ENCODE data around the gene DAD1. TPM values are rescaled to one million over a fixed set of nuclear protein-coding genes. Genes with fewer than 3 reads are reported as not detected.

Gene DAD1
- total and polyA plus RNA-seq, 4 donors, result 189 to 299 (median 200) TPM

DNA sequence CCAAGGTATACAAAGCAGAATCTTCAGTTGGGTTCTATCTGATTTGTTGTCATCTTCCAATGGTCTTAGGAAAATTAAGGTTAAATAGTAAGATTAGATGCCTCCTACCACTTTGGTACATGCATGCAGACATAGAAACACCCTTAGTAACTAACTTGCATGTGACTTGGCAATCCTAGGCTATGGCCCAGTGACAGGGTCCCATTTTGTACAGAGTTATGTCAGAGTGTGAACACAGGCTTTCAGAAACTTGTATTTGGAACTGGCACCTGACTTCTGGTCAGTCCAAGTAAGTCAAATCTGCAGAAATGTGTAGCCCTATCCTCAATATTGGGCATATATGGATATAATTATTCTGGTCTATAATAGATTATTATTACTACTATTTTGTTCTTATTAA lies 53.1 kb downstream of the DAD1 start:
- Histone ChIP-seq H3K9me3 (ENCODE audit: control insufficient read depth, insufficient read depth, low read length) (no peaks in the 10 kb centered on the region), H3K4me3 (ENCODE audit: low read depth, low read length) (no peak overlapping the region), H3K36me3 (ENCODE audit: control insufficient read depth, insufficient read depth, low read length) (no peaks in the 10 kb centered on the region), H3K27ac (ENCODE audit: low read depth, low read length) (no peak overlapping the region), H3K27me3 (ENCODE audit: control insufficient read depth, insufficient read depth, low read length) (no peaks in the 10 kb centered on the region), H3K4me1 (ENCODE audit: control insufficient read depth, insufficient read depth, low read length) (no peaks in the 10 kb centered on the region)
- DNase-seq (ENCODE audit: low read depth in 4 of 6, low spot score in 6 of 6), result no peak

- no peaks in the 10 kb centered on the region for H3K27me3 ChIP-seq (ENCODE audit: control insufficient read depth, insufficient read depth, low read length)
- WGBS (ENCODE audit: insufficient coverage), result 100% methylated on average over 1 of the region's 1 CpG
- H3K27ac ChIP-seq (ENCODE audit: low read depth, low read length), result no peak overlapping the region
- no peaks in the 10 kb centered on the region for H3K36me3 ChIP-seq (ENCODE audit: control insufficient read depth, insufficient read depth, low read length)
- no peaks in the 10 kb centered on the region for H3K4me1 ChIP-seq (ENCODE audit: control insufficient read depth, insufficient read depth, low read length)
- no peak for DNase-seq (ENCODE audit: low read depth in 4 of 6, low spot score in 6 of 6)
- no peaks in the 10 kb centered on the region for H3K9me3 ChIP-seq (ENCODE audit: control insufficient read depth, insufficient read depth, low read length)
- H3K4me3 ChIP-seq (ENCODE audit: low read depth, low read length), result no peak overlapping the region
Observed at GRCh38 chr14:22535126-22535525, 53.9 kb downstream of the DAD1 start.

- Histone ChIP-seq H3K9me3 (ENCODE audit: control insufficient read depth, insufficient read depth, low read length) (no peaks in the 10 kb centered on the region), H3K36me3 (ENCODE audit: control insufficient read depth, insufficient read depth, low read length) (no peaks in the 10 kb centered on the region), H3K27ac (ENCODE audit: low read depth, low read length) (no peak overlapping the region), H3K4me1 (ENCODE audit: control insufficient read depth, insufficient read depth, low read length) (no peaks in the 10 kb centered on the region), H3K27me3 (ENCODE audit: control insufficient read depth, insufficient read depth, low read length) (no peaks in the 10 kb centered on the region), H3K4me3 (ENCODE audit: low read depth, low read length) (no peak overlapping the region)
- 89% methylated on average over 4 of the region's 5 CpGs for WGBS (ENCODE audit: insufficient coverage)
- DNase-seq (ENCODE audit: low read depth in 4 of 6, low spot score in 6 of 6), result no peak
Observed at GRCh38 chr14:22534547-22534946, 54.5 kb downstream of the DAD1 start.

DNA sequence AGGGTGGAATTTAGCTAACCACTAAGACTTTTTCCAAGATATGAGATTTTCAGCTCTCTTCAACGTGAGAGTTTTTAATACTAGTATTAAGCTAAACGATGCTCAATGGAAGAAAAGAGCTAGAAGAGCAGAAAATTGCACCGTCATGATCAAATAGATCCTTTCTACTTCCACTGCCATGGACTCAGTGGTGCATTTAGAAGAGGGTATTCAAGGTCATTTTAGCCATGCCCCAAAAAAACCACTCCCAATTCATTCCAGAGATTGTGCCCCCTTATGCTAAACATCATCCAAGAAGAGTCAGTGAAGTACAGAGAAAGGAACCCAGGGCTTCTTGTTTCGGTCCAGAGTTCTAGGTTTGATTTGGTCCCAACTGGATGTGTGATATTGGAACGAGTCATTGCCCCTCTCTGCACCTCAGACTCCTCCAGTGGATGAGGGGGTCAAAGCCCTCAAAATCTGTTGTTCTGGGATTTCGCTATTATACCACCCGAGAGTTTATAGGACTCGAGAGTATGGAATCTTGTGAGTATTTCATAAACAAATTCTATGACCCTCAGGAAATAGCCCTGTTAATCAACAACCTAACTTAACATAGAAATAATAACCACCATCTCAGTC lies 55.2 kb downstream of the DAD1 start:
- WGBS (ENCODE audit: insufficient coverage), result no CpG with 5 or more reads among the region's 8 CpGs
- Histone ChIP-seq H3K27ac (ENCODE audit: low read depth, low read length) (no peak overlapping the region), H3K4me1 (ENCODE audit: control insufficient read depth, insufficient read depth, low read length) (no peaks in the 10 kb centered on the region), H3K9me3 (ENCODE audit: control insufficient read depth, insufficient read depth, low read length) (no peaks in the 10 kb centered on the region), H3K4me3 (ENCODE audit: low read depth, low read length) (no peak overlapping the region), H3K27me3 (ENCODE audit: control insufficient read depth, insufficient read depth, low read length) (no peaks in the 10 kb centered on the region), H3K36me3 (ENCODE audit: control insufficient read depth, insufficient read depth, low read length) (no peaks in the 10 kb centered on the region)
- no peak for DNase-seq (ENCODE audit: low read depth in 4 of 6, low spot score in 6 of 6)

DNA sequence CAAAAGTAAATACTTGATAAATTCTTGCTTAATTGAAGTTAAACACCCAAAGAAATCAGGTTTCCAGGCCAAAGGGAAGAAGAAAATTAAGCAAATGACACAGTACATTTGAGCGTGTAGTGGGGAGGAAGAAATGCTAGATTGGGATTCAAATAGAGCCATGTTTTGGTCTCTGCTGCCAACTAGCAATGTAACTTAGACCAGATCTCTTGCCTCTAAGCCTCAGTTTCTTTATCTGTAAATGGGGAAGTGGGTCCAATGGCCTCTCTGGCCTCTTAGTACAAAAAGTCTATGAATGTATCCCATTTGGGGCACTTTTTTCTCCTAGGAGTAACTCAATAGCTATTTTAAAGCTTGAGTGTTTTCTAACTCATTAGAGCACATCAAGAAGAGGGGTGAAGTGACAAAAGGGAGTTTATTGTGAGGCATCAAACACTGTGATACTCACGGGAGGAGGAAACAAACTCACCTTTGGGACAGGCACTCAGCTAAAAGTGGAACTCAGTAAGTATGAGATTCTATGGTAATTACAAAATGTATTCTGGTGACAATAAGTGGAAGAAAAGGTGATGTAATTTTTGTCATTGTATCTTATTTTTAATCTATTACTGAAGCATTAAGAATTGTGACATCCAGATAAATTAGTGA lies 55.8 kb downstream of the DAD1 start:
- Histone ChIP-seq H3K4me3 (ENCODE audit: low read depth, low read length) (no peak overlapping the region), H3K27ac (ENCODE audit: low read depth, low read length) (no peak overlapping the region), H3K27me3 (ENCODE audit: control insufficient read depth, insufficient read depth, low read length) (no peaks in the 10 kb centered on the region), H3K36me3 (ENCODE audit: control insufficient read depth, insufficient read depth, low read length) (no peaks in the 10 kb centered on the region), H3K4me1 (ENCODE audit: control insufficient read depth, insufficient read depth, low read length) (no peaks in the 10 kb centered on the region), H3K9me3 (ENCODE audit: control insufficient read depth, insufficient read depth, low read length) (no peaks in the 10 kb centered on the region)
- 78% methylated on average over 1 of the region's 2 CpGs for WGBS (ENCODE audit: insufficient coverage)
- DNase-seq (ENCODE audit: low read depth in 4 of 6, low spot score in 6 of 6), result no peak

DNA sequence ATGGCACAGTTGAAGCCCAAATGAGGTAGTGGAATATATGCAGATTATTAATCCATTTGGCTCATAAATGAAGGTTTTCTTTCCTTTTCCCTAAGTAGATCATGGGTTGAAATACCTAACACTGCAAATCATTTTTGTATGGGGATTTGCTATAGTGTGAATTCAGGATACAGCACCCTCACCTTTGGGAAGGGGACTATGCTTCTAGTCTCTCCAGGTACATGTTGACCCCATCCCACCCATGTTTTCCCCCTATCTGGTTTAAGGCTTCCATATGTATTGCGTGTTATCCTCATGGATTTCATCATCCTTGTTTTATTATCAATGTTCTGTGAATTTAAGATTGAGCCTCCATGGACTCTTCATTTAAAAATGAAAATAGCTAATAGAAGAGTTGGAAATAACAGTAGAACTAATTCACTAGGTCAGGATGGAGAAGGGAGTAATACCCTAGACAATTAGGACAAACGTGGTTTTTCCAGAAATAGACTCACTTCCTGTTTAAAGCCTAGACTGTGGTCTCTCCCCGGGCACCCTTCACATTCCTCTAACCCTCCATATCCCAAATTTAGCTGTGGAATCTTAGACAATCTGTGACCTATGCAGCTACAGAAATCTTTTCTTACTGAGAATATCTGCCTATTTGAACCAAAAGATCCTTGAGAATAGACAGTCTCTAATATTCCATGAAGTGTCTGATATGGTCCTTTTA lies 56.5 kb downstream of the DAD1 start:
- Histone ChIP-seq H3K4me3 (ENCODE audit: low read depth, low read length) (no peak overlapping the region), H3K4me1 (ENCODE audit: control insufficient read depth, insufficient read depth, low read length) (no peaks in the 10 kb centered on the region), H3K9me3 (ENCODE audit: control insufficient read depth, insufficient read depth, low read length) (no peaks in the 10 kb centered on the region), H3K36me3 (ENCODE audit: control insufficient read depth, insufficient read depth, low read length) (no peaks in the 10 kb centered on the region), H3K27me3 (ENCODE audit: control insufficient read depth, insufficient read depth, low read length) (no peaks in the 10 kb centered on the region), H3K27ac (ENCODE audit: low read depth, low read length) (no peak overlapping the region)
- DNase-seq (ENCODE audit: low read depth in 4 of 6, low spot score in 6 of 6), result no peak
- no CpG with 5 or more reads among the region's 3 CpGs for WGBS (ENCODE audit: insufficient coverage)

- H3K4me1 ChIP-seq (ENCODE audit: control insufficient read depth, insufficient read depth, low read length), result no peaks in the 10 kb centered on the region
- 94% methylated on average over 5 of the region's 5 CpGs for WGBS (ENCODE audit: insufficient coverage)
- DNase-seq (ENCODE audit: low read depth in 4 of 6, low spot score in 6 of 6), result no peak
- H3K4me3 ChIP-seq (ENCODE audit: low read depth, low read length), result no peak overlapping the region
- H3K27me3 ChIP-seq (ENCODE audit: control insufficient read depth, insufficient read depth, low read length), result no peaks in the 10 kb centered on the region
- H3K27ac ChIP-seq (ENCODE audit: low read depth, low read length), result no peak overlapping the region
- no peaks in the 10 kb centered on the region for H3K36me3 ChIP-seq (ENCODE audit: control insufficient read depth, insufficient read depth, low read length)
- no peaks in the 10 kb centered on the region for H3K9me3 ChIP-seq (ENCODE audit: control insufficient read depth, insufficient read depth, low read length)
Observed at GRCh38 chr14:22531451-22532344, 57.3 kb downstream of the DAD1 start.

DNA sequence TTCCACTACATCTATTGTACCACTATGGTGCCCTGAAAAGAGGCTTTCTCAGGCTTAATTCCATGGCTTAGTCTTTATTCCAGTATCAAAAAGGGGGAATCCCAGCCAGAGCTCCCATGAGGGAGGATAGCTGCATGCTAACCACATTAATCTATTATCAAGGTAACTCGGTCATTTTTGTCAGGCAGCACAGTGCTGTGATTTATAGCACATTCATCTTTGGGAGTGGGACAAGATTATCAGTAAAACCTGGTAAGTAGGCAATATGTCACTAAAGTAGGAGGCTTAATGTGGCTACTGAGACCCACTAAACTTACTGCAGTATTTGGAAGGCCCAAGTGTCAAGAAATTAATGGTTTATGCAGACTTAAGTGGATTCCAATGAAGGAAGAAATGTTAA lies 58.9 kb downstream of the DAD1 start:
- no peaks in the 10 kb centered on the region for H3K36me3 ChIP-seq (ENCODE audit: control insufficient read depth, insufficient read depth, low read length)
- H3K27me3 ChIP-seq (ENCODE audit: control insufficient read depth, insufficient read depth, low read length), result no peaks in the 10 kb centered on the region
- DNase-seq (ENCODE audit: low read depth in 4 of 6, low spot score in 6 of 6), result peak in 1 of 6 donors; percentile 62
- WGBS (ENCODE audit: insufficient coverage), result no CpG with 5 or more reads among the region's 1 CpG
- H3K27ac ChIP-seq (ENCODE audit: low read depth, low read length), result no peak overlapping the region
- no peak overlapping the region for H3K4me3 ChIP-seq (ENCODE audit: low read depth, low read length)
- H3K9me3 ChIP-seq (ENCODE audit: control insufficient read depth, insufficient read depth, low read length), result no peaks in the 10 kb centered on the region
- no peaks in the 10 kb centered on the region for H3K4me1 ChIP-seq (ENCODE audit: control insufficient read depth, insufficient read depth, low read length)

DNA sequence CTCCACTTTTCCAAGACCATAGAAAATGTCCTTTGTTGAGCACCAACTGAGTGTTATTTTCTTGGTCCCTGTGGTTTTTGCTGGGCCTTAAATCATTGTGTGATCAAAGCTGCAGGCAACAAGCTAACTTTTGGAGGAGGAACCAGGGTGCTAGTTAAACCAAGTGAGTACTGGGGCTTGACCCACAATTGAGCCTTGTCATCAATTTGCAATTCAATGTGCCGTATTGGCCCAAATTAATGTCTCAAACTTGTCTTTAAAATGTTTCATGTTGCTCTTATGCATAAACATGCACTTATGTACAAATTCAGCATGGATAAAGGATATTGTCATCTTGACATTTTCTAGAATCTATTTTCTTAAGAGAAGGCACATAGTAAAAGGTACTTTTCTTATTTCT lies 62.3 kb downstream of the DAD1 start:
- H3K27me3 ChIP-seq (ENCODE audit: control insufficient read depth, insufficient read depth, low read length), result no peaks in the 10 kb centered on the region
- H3K27ac ChIP-seq (ENCODE audit: low read depth, low read length), result no peak overlapping the region
- WGBS (ENCODE audit: insufficient coverage), result no CpG with 5 or more reads among the region's 1 CpG
- no peaks in the 10 kb centered on the region for H3K9me3 ChIP-seq (ENCODE audit: control insufficient read depth, insufficient read depth, low read length)
- H3K4me1 ChIP-seq (ENCODE audit: control insufficient read depth, insufficient read depth, low read length), result no peaks in the 10 kb centered on the region
- no peak for DNase-seq (ENCODE audit: low read depth in 4 of 6, low spot score in 6 of 6)
- no peak overlapping the region for H3K4me3 ChIP-seq (ENCODE audit: low read depth, low read length)
- H3K36me3 ChIP-seq (ENCODE audit: control insufficient read depth, insufficient read depth, low read length), result no peaks in the 10 kb centered on the region

Data from spinal cord (tissue), 10 donors.